Superior temporal gyrus (tissue), 1 donor: ENCODE results near the gene TRIM44.

Experiments used
- DNase-seq: peaks from one replicate; pipeline ENCODE4 v3.0.0-alpha.2; 2016; ENCODE audit errors: extremely low spot score

TRIM44 gene

DNA sequence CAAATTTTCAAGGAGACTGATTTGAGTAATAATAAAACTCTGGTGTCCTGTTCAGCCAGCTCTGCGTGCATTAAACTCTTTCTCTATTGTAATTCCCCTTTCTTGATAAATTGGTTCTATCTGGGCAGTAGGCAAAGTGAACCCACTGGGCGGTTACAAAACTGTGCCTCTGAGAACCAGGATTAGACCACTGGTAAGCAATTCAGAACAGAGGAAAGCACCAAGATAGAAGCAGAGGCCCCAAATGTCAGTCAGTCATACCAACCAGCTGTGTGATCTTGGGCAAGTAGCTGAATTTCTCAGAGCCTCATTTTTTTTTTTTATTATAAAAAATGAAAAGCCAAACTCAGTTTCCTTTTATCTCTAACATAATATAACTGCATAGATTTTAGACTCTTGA lies 54.9 kb downstream of the TRIM44 start:
- DNase-seq, result no peak

DNA sequence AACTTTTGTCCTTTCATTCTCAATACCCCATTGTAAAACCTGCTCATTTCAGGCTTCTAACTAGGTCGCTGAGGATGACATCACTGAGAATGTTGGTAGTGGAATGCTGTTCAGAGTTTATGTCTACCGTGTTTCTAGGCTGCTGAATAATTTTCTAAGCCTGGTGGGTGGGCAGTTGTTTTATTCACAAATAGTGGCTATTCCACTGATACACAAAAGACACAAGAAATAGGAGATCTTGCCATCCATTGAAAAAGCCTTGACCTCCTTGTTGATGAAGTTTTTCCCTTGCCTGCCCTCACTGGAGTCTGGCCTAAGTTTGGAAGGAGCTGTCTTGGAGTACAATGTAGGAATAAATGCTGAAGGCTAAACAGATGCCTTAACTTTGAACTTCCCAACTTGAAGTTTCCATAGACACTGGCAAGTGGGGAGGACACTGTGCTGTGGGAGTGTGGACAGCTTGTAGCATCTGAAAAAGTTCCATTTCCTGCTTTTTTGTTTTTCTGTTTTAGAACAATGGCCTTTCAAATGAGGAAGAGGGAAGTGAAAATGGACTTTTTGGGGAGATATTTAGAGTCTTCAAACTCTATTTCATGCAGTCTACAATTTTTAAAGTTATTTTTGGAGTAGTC lies 59.2 kb downstream of the TRIM44 start:
- DNase-seq, result no peak

DNA sequence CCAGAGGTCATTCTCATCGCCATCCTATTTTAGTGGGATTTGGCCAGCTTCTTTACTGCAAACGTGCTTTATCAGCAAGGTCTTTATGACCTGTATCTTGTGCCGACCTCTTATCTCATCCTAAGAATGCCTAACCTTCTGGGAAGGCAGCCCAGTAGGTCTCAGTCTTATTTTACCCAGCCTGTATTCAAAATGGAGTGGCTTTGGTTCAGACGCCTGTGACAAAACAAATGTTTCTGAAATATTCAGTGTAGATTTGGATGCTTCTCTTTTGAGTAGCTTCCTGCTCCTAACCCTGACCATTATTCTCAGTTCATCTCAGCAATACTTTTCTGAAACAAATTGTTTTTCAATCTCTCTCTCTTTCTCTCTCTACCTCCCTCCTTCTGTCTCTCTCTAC lies 60.1 kb downstream of the TRIM44 start:
- DNase-seq, result no peak

DNA sequence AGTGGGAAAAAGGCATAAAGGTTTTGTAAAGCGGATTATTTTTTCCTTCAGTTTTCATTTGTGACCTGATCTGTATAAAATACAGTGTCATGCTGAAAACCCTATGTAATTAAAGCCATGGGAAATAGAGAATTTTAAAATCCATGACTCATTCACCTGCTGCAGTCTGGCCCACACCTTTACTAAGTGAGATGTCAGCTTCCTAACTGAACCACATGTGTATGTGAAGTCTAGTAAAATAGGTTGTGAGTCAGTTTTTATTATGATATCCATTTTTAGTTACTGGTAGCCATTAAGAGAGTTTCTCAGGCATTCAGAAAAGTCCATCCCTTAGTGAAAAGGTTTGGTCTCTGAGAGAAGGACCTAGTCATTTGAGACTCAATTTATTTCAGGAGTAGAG lies 60.9 kb downstream of the TRIM44 start:
- DNase-seq, result no peak

DNA sequence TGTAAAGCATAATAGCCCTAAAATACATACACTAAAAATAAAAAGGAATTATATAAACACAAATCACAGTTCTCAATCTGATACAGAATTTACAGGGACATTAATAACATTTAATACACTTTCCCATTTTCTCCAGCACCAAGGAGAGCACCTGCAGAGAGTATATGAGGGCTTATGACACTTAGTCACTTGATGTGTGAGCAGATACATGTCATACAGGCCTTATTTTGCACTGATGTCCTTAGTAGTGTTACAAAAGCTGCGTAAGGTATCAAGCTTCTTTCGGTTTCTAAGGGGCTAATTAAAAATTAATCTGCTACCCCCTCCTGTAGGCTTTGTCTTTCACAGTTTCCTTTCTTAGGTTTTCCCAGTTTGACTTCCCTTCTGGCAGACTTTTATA lies 61.3 kb downstream of the TRIM44 start:
- no peak for DNase-seq

DNA sequence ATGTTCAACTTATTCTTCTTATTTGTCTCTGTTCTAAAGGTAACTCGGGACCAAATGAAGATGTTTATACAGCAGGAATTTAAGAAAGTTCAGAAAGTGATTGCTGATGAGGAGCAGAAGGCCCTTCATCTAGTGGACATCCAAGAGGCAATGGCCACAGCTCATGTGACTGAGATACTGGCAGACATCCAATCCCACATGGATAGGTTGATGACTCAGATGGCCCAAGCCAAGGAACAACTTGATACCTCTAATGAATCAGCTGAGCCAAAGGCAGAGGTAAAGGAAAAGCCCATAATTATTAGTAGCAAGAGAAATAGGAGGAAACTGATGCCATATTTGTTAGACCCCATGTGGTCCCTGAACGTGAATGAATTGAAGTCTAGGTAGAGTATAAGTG lies 63.3 kb downstream of the TRIM44 start:
- DNase-seq, result no peak

DNA sequence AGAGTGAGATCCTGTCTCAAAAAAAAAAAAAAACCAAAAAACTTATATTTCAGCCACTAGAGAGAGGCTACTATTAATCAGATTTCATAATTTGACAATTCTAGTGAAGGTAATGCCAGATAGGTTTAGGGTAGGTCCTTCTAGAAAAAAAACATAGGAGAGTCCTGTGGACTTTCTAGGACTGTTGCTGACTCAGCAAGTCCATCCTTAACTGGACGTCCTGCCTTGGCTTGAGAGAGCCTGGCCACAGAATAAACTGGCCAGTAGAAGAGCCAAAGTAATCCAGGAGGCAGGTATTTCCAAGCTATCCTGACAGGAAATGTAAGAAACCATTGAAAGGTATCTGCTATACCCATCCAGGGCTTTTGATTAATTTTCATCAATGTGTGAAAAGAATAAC lies 64.6 kb downstream of the TRIM44 start:
- DNase-seq, result no peak

DNA sequence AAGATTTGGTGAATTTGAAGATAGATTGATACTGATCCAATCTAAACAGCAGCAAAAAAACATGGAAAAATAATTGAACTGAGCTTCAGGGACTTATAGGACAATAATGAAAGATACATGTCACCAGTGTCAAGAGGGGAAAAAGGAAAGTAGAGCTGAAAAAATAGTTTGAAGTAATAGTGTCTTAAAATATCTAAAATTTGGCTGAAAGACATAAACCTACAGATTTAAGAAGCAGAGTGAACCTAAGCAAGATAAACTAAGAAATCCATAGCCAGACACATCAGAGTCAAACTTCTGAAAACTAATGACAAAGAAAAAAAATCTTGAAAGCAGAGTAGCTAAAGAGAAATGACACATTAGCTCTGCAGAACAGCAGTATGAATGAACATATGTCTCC lies 67.7 kb downstream of the TRIM44 start:
- DNase-seq, result no peak

DNA sequence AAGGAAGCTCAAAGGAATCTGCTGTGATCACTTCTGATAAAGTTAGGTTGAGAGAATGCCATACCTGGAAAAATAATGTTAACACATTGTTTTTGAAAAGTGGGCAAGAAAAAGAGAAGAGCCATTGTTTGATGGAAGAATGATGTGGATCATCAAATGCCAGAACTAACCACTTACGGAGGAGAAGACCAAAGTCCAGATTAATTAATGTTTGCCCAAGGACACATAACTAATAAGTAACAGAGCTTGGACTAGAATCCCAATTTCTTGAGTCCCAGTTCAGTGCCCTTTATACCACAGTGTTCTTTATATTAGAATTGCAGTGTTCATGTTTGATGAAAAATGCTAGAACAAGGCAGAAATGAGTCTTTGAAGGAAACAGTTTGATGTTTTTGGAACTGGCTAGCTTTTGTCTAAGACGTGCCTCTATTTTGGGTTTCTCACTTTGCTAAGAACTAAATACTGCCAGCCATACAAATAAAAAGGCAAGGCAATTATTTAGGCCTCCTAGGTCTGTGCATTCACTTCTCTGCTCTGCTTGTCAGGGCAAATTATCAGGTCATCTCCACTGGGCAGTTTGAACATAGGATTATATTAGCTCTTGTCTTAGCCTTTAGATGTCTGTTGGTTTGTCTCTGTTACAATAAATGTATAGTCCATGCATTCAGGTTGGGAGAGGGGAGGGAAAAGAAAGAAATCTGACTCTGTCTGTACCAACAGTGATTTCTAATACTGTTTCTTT lies 72.3 kb downstream of the TRIM44 start:
- no peak for DNase-seq

DNA sequence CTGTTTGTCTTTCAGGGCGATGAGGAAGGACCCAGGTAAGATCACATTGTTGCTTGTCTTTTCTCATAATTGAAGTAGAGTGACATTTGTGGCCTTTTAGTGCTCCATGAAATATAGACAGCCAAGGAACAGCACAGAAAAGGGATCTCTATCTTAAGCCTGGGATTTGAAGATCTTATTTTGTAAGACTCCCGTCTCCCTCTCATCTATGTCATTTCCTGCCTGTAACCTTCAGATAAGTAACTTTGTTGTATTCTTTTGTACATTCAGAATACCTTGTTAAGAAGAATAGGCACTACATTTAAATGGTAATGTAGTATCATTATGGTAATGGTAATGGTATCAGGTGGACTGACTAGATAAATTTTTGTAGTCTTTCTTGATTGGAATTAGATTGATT lies 72.8 kb downstream of the TRIM44 start:
- no peak for DNase-seq

DNA sequence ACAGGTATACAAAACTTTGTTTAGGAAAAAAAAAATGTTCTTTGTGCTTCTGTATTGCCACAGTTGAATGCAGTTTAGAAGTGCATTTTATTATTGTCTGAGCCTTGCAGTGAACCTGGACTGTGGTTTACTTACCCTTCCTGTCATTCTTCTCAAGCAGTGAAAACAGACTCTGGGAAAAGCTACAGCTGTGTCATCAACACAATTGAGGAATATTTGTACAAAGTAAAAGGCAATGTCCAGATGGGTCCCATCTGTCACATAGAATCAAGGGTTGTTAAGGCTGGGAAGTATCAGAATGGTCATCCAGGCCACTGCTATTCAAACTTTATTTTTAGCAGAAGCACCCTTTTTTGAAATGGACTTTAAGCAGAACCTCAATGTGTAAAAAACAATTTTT lies 73.3 kb downstream of the TRIM44 start:
- DNase-seq, result no peak

DNA sequence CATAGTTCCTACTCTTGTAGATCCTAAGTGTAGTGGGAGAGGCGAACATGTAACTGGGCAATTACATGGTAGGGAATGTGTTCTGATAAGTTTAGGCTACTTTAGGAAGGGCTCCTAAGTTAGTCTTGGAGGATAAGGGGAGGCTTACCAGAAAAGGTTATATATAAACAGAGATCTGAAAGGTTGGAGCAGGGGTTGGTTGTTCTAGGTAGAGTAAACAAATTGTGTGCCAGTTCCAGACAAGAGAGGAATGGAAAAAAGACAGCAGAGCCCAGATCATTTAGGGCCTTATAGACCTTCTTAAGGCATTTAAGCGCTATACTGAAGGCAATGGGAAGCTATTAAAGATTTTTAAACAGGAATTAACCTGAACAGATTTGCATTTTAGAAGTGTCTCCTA lies 74.4 kb downstream of the TRIM44 start:
- DNase-seq, result no peak

DNA sequence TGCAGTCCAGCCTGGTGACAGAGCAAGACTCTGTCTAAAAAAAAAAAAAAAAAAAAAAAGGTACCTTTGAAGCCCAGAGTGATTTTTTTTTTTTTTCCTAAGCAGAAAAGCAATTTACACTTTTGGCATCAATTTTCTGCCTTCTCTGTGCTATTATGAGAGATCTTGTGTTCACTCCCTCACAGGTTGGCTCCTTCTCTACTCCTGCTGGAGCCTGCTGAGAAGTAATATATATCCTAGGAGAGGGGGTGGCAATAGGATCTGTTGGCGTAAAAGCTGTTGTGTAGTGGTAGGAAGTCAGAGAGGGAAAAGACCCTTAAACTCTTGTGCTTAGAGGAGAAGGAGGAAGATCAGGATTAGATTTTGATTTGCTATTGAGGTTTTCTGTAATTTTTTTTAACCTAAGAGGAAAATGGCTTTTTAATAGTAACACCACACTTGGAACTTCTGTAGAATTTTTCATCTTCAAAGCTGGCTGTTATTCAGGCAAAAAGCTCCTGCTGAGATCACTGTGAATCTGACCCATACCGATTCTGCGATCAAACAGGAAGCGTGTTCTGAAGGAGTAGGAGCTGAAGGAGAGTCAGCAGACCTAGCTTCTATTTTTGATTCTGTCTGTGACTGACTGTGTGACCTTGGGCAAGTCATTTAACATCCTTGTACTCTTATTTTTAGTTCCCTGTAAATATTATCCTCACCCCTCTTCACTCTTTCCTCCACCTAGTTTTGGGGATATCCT lies 77.7 kb downstream of the TRIM44 start:
- DNase-seq, result peak; percentile 59

DNA sequence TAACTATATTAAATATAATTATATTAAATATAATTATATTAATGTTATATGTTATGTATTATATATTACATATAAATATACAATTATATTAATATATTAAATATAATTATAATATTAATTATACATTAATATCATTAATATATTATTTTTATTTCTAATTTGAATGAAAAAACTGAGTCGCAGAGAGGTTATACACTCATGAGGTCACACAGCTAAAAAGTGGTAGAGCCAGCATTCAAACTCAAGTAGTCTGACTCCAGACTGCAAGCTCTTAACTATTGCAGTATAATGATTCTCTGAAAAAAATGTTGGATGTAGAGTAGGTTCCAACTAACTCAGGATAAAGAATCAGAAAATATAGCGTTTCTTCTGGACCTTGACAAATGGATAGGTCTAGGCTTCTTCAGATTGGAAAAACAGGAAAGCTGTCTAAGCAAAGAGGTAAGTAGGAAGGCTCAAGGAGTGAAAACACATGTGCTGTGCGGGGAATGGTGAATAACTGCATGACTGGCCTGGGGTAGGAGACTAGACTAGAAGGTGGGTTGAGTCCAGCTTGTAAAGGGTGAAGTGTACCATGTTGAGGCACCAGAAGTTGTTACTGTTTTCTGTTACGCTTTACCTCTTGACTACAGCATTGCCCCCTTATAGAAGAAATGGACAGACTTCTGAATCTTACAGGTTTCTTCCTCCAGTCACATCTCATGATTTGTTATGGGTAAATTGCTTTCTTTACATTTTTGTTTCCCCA lies 80.3 kb downstream of the TRIM44 start:
- DNase-seq, result no peak

DNA sequence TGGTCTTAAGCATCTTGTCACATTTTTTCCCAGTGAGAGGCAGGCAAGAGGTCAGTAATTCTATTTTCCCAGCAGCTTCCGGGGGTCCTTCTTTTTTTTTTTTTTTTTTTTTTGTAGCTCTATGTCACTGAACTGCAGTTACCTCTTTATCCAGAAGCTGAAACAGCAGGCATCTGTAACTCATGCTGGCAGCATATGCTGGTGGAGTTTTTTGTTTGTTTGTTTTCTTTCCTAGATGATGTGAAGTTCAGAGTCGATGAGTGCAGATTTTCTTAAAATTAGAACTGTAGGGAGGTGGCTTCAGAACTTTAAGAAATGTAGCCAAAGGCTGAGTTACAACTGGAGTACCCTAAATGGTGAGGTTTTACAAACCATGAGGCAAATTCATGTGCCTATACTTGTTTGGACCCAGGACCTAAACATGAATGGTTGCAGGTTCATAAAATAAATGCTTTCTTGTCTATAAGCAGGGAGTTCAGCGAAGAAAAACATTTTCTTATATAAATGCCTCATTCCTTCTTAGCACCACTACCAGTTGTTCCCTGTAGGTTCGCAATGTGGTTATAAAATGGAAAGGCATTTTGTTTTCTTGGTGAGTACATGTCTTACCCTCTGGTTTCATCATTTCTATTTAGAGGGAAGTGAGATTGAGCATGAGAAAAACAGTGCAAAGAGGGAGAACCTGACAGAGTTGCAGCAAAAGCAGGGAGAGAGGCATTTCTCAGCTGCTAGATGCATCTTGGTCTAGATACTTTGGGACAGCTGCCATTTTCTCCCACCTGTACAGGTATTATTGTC lies 84.0 kb downstream of the TRIM44 start:
- no peak for DNase-seq

DNA sequence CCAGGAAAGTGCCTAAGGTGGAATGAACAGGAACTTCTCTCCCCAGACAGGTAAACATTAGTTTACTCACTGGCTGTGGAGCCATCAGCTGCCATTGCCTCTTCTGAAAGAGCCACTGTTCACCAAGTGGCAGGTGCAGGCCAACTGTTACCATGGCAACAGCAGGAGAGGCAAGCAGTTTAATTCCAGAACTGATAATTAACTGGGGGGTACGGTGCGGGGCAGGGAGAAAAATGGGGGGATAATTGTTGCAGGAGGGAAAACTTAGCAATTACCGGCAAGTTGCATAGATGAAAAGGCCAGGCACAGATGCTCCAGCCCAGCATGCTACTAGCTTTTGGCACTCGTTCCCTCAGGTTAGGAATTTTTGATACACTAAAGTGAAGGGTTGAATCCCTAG lies 85.1 kb downstream of the TRIM44 start:
- DNase-seq, result no peak

DNA sequence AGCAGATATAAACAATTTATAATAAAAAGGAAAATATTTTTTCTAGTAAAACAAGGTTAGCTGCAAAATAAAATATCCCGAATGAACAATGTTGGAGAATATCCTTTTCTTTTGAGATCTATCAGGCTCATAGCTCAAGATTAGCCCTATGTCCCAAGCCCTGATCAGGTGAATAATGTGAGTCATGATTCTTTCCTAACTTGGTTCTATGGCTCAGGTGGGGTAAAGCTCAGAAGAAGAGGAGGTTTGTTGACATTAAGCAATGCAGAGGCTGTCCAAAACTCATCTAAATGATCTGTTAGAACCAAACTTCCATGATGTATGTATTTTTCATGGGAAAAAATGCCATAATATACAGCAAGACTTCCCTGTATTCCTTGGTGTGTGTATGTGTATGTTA lies 86.1 kb downstream of the TRIM44 start:
- no peak for DNase-seq

DNA sequence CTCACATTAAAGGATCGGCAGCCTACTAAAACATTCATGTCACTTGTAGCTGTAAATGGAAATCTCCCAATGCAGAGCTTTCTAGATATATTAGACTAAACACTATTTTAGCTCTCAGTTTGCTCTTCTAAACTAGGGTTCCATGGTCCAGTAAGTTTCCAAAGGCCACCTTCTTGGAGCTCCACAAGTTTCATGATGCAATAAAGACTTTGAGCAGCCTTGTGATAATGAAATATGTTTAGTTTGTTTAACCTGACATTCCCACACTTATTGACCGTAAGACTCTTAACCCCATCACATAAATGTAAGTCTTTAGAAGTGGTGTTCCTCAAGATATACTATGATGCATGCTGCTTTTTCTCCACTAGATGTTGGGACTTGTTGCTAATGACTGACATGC lies 87.7 kb downstream of the TRIM44 start:
- no peak for DNase-seq

DNA sequence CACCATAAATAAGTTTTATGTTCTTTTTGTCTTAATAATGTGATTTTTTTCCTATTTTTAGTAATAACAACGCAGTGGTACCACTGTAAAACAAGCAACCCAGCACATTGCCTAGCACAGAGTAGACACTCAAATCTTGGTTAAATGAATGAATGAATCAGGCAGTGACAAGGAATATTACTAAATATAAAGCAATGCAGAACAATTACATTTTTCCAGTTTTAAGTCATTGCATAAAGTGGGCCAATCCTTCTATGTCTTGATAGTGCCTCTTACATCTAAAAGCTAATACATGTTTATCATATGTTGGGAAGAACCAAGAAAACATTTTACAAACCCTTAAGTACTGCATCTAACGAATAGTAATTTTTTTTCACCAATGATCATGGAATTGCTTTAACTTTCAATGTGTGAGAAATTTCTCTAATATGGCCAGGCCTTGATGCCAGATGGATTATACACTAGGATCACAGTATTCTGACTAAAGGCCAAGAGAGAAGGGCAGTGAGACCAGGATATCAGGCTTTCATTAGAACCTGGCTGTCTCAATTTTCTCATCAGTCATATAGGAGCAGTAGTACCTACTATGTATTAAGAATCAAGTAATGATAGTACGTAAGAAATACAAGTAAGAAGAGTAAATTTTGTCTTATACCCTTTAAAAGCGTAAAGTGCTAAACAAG lies 88.5 kb downstream of the TRIM44 start:
- no peak for DNase-seq

DNA sequence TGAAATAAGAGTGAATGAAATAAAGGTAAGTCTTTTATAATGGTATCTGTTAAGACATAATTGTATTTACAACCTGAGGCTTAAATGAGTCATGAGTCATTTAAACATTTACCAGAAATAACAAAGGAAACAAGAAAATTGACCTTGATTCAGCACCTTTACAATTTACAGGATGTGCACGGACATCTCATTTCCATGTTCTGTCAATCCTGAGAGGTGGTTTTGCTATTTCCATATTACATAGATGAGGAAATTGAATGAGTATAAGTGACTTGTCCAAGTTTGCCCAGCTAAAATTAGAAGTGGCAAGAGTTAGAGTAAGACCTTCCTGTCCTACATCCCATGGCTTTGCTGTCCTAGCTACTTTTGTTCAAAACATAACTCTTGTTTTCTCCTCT lies 89.1 kb downstream of the TRIM44 start:
- DNase-seq, result no peak

DNA sequence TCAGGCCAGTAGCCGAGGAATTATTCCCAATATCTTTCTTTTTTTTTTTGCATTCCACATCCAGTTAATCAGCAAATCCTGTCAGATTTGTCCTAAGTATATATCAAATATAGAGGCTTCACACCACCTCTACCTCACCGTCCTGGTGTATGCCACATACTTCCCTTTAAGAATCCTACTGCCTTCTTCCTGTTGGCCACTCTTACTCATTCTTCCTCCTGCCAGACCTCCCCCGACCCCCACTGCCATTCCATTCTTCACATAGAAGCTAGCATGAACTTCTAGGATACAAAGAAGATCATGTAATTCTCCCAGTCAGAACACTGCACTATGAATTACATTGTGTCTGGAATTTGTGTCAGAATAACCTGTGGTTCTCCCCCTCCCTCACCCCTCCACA lies 89.5 kb downstream of the TRIM44 start:
- no peak for DNase-seq
